ENCODE data around the gene TACO1.

TACO1 gene
- total RNA-seq: 2.0 to 4.9 (median 4.2) reads per million in 4 experiments

DNA sequence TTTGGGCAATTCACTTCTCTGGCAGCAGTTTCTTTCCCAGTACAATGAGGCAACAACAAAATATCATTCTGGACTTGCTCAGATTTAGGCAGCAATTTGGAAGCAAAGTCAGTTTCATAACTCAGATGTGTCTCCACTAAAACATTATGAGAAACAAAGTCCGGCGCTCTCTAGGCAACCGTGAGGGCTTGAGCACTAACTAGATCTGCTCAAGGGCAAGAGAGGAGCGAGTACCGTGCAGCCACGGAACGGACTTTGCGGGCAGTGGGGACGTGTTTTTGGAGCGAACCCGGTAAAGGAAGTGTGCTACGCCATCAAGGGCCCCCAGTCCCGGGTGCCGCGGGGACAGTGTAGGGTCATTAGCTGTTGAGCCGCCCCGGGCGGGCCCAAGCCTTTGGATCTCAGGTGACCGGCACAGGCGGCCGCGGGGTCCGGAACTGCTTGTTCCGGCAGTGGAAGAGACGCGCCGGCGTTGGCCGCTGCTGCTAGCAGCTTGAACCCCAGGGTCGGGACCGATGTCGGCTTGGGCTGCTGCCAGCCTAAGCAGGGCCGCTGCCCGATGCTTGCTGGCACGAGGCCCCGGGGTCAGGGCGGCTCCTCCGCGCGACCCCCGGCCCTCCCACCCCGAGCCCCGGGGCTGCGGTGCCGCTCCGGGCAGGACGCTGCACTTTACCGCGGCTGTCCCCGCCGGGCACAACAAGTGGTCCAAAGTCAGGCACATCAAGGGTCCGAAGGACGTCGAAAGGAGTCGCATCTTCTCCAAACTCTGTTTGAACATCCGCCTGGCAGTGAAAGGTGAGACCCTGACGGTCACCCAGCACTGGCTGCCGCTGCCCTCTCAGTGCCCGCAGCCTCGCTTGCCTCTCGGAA is at the start of gene TACO1:
TACO1 (plus strand) TSS at position 327 of the 870 bp plus-strand sequence; CDS start at position 516, 189 bp downstream.
- peak; percentile 55 for DNase-seq

DNA sequence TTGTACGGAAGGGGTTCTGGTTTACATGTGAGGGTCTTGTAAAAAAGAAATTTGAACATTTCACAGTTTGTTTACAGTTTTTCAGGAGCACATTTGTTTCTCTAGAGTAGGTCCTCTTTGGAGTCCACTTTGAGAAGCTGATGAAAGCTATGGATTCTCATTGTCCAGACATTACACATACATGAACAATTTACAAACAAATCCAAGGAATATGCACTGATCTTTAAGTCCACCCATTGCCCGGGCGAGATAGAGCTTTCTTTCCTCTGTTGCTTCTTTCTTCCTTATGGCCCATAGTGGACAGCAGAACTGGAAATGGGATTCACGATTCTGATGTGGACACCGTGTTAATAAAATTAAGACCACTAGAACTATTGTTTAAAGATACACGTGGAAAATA is 48.5 kb upstream of the TACO1 start:
- DNase-seq: no peak

DNA sequence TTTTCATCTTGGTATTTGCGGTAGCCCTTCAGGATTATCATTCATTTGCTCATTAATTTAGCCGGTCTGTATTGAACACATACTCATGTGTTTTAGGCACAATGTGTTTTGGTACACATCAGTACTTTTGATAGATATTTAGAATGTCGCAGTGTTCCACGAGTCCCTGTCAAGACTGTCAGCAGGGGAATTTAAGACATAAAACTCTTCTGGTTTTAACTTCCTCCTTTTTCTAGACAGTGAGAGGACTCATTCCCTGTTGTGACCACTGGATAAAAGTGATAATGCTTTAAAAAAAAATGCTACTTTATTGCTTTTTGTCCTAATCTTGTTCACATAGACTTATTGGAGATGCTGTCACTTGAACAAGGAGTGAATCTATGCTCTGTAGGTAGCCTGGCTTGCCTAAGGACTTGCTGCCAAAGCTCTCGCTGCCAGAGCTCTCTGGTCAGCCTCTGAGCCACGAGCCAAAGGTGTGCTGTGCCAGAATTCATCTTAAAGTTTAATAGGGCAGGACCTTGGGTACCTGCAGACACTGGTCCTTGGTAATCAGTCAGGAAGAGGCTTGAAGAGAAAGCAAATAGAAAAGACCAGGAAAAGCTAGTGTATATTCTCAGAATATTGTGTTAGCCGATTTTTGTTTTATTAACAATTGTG is 45.1 kb upstream of the TACO1 start:
- no peak for DNase-seq

DNA sequence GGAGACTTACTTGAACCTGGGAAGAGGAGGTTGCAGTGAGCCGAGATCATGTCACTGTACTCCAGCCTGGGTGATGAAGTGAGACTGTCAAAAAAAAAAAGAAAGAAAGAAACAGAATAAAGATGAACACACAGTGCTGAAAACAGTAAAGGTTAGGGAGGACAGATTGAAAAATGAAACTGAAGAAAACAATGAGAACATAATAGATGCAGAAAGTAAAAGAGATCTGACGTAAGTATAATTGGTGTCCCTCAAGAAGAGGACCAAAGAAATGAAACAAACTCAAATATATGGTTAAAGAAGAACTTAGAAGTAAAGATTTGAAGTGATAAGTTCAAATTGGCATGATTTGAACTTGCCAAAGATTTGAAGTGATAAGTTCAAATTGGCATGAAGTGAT is 43.3 kb upstream of the TACO1 start:
- no peak for DNase-seq

DNA sequence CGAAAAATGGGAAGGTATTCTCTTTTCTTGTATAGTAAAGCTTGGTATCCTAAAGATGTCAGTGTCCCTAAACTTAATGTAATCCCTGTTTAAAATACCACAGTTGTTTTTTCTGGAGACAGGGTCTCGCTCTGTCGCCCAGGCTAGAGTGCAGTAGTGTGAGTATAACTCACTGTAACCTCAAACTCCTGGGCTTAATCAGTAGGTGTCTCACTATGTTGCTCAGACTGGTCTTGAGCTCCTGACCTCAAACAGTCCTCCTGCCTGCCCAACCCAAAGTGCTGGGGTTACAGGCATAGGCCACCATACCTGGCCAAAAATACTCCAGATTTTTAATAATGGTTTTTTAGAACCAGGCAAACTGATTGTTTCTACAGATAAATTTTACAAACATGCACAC is 42.3 kb upstream of the TACO1 start:
- DNase-seq: no peak

DNA sequence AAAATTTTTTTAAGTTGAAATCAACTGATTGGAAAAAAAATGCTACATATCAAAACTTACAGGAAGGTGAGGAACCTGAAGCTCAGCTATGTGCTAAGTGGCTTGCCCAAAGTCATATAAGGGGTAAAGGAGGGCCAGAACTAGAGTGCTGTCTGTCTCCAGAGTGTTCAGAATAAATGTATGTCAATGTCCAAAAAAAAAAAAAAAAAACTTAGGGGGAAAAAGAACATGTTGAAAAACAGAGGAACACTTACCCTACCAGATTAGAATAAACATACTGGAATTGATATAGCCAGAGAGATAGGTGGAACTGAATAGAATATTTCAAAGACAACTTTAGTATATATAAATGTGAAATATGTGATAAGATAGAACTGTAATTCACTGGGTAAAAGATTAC is 38.9 kb upstream of the TACO1 start:
- DNase-seq: no peak

DNA sequence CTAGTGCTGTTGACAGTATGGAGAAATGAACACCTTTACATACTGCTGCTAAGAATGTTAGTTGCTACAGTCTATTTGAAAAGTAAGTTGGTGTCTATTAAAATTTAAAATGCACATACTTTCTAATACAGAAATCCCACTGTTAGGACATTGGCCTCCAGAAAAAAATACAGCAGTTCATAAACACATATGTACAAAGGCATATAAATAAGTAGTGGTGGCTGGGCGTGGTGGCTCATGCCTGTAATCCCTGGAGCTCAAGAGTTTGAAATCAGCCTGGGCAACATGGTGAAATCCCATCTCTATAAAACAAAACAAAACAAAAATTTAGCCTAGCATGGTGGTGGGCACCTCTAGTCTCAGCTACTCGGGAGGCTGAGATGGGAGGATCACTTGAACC is 37.4 kb upstream of the TACO1 start:
- no peak for DNase-seq

DNA sequence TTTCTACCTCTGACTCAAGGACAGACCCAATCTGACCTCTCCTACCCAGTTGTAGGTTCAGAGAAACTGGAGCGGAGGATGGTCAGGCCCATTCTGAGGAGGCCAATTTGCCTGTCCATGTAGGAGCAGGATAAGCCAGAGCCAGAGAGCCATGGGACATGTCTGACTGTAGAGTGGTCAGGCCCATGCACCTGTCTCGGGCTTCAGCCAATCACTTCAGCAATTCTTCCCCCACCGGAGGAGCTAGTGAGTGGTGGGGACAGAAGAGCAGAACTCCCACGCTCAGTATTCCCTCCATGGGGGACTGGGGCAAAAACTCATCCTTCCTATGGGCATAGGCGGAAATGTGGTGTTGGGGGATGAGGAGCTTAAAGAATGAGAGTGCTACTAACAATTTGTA is 36.1 kb upstream of the TACO1 start:
- no peak for DNase-seq

DNA sequence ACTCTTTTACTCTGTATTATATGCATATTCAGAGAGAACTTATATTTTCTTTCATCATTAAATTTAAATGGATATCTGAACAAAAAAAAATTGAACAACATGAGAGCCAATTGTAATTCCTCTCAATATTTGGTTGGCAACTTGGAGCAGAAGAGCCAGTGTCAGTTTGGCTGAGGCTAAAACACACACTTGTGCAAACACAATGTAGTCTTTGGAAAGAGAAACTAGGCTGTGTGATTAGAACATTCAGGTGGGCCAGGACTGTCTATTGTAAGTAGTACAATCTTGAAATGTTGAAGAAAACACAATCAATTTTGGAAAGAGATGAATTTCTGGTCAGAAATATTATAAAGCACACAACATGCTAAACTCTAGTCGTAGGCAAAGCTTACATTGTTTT is 33.5 kb upstream of the TACO1 start:
- DNase-seq: no peak

DNA sequence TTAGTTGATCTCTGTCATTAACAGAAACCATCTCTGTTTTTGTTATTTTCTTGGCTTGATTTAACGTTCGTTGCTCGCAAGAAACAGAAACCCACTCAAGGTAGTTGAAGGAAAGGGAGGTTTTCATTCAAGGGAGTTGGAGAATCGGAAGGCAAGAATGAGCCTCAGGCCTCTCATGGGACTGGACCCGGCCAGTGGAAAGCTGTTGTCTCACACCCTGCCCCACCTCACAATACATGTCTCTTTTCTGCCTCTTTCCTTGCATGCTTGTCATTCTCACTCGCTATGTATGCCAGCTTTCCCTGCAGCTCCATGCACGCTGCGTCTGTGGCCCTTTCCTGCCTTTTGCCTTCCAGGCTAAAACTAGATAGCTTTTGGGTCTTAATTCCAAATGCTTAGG is 32.1 kb upstream of the TACO1 start:
- no peak for DNase-seq

DNA sequence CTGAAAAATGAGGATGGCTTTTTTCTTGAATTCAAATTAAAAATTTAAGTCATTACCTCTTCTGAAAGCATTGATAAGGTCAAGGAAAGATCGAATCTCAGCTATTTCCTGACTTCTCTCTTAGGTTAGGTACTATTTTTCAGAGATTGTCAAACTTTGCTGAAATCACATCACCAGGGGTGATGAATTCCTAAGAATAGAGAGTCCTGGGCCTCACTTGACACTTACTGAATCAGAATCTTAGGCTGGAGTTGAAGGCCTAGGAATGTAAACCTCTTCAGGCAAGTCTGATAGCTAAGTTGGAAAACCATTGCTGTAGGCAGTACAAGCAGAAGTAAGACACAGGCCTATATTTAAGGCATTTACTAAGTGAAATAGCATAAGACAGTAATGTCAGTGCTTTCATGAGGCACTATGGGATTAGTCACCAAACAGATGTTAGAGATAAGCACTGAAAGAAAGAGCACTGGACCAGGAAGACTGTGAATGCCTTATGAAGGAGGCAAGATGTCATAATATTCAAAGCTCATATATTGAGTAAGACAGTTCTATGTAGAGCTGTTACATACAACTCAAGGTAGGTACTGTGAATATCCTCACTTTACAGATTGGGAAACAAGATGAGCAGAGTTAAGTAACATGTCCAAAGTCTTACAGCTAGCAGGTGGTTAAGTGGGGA is 28.9 kb upstream of the TACO1 start:
- DNase-seq: no peak

DNA sequence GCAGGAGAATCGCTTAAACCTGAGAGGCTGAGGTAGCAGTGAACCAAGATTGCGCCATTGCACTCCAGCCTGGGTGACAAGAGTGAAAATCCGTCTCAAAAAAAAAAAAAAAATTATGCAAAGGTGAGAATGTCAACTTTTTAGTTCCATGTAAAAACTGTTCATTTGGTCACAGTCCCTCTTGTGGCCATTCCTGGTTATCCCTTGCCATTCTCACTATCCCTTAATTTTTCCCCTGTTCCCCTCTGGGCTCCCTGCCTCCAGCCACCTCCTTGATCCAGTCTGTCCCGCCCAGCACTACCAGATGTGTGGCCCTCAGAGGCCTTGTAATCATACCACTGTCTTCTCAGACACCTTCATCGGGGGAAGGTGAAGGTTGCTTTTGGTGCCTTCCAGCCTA is 27.1 kb upstream of the TACO1 start:
- no peak for DNase-seq

DNA sequence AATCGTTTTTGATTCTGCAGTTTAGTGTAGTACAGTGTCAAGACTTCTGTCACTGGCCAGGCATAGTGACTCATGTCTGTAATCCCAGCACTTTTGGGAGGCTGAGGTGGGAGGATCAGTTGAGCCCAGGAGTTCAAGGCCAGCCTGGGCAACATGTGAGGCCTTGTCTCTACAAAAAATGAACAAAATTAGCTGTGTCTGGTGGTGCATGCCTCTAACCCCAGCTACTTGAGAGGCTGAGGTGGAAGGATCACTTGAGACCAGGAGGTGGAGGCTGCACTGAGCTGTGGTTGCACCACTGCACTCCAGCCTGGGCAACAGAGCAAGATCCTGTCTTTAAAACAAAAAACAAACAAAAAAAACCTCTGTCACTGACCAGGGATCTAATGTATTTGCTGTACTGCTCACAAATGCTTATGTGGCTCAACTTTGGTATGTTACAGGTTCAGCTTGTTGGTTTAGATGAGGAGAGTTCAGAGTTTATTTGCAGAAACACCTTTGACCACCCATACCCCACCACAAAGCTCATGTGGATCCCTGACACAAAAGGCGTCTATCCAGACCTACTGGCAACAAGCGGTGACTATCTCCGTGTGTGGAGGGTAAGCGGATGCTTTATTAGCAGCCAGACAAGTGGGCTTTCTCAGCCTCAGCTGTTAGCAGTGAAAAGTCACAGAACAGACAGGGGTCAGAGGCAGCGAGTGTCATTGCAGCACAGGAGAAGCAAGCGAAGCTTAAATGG is 22.5 kb upstream of the TACO1 start:
- DNase-seq: no peak

DNA sequence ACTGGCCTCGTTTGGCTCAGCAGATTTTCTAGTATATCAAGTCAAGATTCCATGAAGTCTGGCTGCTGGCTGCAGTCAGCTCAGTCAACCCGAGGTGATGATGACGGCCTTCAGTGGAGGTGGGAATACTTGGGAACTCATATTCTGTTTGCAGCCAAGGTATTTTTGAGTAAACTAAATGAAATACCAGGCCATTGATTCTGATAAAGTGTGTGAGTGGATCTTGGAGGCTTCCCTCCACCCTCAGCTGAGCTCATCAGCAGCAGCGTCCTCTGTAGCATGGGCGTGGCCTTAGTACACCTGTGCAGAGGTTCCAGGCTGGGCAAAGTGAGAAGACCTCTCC is 22.0 kb upstream of the TACO1 start:
- no peak for DNase-seq

DNA sequence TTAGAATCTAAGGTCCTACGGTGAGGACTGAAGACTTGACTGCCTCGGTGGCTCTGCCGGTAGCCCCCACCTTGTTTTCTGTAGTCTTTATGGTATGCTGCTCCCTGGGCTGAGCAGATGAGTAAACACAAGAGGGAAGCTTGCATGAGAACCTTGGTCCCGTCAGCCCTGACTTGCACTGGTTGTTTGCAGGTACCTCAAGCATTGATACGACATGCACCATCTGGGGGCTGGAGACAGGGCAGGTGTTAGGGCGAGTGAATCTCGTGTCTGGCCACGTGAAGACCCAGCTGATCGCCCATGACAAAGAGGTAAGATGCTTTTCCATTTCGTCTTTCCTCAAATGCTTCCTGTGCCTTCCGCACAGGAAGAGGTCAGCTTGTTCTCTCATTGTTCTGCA is 21.1 kb upstream of the TACO1 start:
- DNase-seq: no peak

DNA sequence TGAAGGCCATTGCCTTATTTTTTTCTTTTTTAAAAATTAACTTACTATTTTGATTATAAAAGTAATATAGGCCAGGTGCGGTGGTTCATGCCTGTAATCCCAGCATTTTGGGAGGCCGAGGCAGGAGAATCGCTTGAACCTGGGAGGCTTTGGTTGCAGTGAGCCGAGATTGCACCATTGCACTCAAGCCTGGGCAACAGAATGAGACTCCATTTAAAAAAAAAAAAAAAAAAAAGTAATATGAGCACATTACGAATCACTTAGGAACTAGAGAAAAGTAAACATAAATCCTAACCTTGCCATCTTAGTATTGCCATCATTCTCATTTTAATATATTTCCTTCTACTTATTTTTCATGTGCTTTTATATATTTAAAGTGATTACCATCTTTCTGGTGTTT is 12.9 kb upstream of the TACO1 start:
- no peak for DNase-seq

DNA sequence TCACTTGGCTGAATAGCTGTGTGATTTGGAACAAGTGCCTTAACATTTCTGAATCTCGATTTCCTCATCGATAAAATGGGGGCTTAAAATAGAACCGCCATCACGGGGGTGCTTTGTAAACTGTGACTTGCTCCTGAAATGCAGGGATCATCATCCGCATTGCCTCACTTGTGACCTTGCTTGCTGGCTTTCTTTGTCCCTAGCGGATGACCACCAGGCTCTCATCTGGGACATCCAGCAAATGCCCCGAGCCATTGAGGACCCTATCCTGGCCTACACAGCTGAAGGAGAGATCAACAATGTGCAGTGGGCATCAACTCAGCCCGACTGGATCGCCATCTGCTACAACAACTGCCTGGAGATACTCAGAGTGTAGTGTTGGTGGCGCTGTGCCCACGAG is 11.9 kb upstream of the TACO1 start:
- DNase-seq: no peak

DNA sequence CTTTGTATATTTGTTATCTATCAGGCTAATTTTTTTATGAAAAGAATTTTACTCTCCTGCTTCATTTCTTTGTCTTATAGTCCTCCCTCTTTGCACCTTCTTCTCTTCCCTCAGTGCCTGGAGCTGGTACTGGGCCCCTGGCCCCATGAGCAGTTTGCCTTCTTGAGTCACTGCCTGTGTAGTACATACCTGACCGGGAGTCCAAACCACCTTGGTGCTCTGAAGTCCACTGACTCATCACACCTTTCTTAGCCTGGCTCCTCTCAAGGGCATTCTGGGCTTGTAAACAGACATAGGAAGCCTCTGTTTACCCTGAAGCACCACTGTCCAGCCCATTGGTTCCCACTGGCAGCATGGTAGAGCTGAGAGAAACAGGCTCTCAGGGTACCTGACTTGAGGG is 11.0 kb upstream of the TACO1 start:
- DNase-seq: no peak

DNA sequence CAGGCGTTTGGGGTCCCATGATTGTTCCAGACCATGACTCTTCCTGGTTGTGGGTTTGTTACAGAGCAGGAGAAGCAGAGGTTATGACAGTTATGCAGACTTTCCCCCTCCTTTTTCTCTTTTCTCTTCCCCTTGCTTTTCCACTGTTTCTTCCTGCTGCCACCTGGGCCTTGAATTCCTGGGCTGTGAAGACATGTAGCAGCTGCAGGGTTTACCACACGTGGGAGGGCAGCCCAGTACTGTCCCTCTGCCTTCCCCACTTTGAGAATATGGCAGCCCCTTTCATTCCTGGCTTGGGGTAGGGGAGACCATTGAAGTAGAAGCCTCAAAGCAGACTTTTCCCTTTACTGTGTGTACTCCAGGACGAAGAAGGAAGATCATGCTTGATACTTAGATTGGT is 7.9 kb upstream of the TACO1 start:
- DNase-seq: no peak

DNA sequence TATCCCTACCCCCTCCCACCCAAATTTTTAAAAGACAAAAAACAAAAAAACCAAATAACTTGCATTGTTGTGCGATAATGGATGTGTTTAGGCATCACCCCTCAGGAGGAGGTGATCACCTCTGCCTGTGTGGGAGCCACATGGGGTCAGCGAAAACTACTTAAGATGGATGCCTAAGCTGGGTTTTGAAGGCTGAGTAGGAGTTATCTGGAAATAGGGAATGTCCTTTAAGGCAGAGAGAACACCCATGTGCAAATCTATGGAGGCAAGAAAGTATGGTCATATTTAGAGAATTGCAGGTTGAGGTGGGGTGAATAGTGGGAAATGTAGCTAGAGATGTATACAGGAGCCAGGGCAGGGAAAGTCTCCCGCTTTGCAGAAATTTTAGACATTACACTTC is 5.6 kb upstream of the TACO1 start:
- no peak for DNase-seq

DNA sequence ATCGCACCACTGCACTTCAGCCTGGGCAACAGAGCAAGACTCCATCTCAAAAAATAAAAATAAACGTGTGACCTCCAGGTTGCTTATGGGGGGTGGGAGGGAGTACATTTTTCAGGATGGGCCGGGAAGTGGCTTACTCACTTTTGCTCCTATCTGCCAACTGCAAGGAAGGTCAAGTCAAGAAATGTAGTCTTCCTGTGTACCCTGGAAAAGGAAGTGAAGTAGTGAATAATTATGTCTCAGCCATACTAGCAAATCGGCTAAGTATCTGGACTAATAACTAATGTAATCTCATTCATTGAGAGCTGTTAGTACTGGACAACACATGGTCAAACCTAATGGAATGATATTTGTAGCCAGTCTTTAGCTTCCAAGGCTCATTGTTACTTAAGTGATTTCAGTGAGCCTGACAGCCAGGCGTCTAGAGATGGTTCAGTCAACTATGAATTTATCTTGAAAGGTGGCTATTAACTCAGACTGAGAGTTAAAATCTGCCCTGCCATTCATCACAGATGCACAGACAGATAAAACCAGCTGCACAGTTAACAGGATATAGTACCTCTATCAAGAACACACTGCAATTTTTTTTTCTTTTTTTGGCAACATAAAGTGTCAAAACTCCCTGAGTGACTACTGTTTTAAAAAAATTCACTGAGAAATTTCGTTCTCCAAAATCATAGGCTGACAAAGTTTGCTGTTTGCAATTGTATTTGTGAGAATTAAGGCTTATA is 3.7 kb upstream of the TACO1 start:
- DNase-seq: no peak

DNA sequence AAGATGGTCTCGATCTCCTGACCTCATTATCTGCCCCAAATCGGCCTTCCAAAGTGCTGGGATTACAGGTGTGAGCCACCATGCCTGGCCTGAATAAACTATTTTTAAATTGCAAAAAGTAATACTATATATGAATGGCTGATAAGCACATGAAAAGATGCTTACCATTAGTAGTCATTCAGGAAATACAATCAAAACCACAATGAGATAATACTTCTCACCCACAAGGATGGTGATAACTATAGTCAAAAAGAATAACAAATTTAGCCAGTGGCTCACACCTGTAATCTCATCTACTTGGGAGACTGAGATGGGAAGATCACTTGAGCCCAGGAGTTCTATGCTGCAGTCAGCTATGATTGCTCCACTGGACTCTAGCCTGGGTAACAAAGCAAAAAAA is 2.4 kb upstream of the TACO1 start:
- no peak for DNase-seq

All from effector CD8-positive, alpha-beta T cell (primary cell).